HG03432 (cell line): Measurements from ENCODE around the gene ARHGAP25.

Source experiments
- ATAC-seq: cut with Tn5 transposase; IDR thresholded peaks from one replicate; pipeline ENCODE4 v1.9.1; 2021; ENCODE audit warnings: mild to moderate bottlenecking, moderate library complexity; ENCODE audit not compliant: unreplicated experiment

Gene ARHGAP25, protein sequence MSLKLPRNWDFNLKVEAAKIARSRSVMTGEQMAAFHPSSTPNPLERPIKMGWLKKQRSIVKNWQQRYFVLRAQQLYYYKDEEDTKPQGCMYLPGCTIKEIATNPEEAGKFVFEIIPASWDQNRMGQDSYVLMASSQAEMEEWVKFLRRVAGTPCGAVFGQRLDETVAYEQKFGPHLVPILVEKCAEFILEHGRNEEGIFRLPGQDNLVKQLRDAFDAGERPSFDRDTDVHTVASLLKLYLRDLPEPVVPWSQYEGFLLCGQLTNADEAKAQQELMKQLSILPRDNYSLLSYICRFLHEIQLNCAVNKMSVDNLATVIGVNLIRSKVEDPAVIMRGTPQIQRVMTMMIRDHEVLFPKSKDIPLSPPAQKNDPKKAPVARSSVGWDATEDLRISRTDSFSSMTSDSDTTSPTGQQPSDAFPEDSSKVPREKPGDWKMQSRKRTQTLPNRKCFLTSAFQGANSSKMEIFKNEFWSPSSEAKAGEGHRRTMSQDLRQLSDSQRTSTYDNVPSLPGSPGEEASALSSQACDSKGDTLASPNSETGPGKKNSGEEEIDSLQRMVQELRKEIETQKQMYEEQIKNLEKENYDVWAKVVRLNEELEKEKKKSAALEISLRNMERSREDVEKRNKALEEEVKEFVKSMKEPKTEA

DNA sequence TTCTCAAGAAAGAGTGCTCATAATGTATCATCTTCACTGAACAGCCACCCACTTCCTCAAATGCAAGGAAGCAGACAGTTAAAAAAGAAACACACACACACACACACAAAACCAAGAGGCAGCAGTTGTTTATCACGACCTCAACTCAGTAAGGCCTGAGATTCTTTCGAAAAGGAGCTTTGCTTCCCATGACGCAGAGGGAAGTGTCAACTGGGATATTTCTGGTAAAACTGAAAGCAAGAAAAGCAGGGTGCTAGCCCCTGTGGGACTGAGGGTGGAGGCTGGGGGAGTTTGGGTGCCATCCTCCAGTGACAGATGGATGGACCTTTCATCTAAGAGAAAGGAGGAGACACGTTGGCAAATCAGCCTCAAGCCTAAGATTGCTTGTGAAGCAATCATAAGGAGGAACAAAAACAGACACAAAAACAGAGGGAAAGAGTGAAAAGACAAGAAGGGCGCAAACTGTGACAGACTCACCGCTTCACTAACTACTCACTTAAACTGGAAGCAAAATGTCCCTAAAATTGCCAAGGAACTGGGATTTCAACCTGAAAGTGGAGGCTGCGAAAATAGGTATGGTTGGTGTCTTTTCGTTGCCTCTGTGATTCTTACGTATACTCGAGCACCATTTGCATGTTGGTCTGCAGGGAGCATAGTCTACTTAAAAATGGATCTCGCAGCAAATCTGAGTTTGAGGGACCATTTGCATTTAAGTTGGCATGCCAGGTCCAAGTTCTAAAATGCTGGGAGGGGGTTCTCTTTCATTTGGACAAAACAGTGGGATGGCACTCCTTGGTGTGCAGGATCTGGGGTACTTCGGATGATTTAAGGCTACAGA, at the start of gene ARHGAP25:
ARHGAP25 (plus strand) TSS at position 124 of the 838 bp plus-strand sequence; CDS start at position 513, 389 bp downstream.
- peak; percentile 65 for ATAC-seq

DNA sequence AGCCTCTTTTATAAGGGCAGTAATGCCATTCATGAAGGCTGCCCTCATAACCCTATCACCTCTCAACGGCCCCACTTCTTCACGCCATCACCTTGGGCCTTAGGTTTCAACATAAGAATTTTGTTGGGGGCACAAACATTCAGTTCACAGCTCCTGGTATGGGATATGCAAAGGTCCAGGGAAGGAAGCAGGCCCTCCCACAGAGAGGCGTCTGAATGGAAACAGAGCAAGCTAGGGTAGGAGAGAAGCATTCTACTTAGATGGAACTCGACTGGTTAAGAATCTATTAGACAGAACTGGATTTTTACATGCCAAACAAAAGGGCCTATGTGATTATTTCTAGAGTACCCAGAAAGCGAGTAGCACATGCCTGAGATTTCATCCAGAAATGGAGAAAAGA, 48.4 kb upstream of the ARHGAP25 start:
- no peak for ATAC-seq

DNA sequence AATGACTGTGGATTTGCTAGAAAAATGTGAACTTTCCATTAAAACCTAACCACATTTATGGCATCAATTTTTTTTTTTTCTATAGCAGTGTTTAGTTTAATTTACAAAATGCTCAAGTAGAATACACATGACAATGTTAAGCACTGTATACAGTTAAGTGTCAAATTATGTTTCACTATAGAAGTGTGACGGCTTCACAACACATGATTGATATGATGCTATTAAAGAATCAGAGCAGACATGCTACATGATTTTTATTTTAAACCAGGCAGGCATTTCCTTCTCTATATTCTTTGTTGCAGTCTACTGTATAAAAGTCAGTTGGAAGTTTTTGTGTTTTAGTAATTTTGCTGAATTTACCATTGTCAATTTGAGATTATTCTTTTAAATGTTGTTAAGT, 47.6 kb upstream of the ARHGAP25 start:
- no peak for ATAC-seq

DNA sequence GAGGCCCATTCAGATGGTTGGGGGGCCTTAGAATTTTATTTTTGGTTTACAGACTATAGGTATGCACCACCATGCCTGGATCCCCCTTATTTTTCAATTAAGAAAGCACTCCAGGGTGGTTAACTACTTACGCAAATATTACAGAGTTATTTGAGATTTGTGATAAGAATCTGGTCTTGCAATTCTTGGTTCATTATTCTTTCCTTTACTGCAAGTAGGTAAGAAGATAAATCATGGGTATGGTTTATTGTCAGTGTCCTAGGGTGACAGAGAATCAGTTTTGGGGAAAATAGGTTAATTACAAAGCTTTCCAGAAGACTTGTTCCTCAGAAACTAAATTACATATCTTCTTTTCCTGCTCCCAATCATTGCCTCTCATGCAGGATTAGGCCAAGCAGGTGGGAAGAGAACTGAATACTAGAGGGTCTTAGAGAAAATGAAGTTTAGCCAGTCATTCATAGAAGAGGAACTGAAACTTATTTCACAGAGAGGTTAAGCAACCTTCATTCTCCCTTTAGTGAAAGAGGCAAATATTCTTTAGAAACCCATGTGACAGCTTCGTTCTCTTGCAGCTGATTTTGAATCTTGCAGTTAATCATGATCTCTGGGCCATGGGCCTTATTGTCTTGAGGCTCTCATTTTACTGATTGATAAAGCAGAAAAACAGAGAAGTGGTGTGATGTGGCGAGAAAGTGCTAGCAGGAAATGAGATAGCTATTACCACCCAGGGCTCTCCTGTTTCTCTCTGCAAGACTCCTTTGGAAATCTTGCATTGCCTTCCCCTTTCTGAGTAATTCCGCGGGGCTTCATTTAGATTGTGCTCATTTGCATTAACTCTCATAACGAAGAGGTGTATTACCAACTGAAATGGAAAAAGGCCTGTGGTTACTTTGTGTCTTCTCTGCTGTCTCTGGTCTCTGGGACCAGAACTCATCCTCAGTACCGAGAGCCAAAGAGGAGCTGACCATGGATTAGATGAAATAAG, 44.8 kb upstream of the ARHGAP25 start:
- ATAC-seq: peak; percentile 92

DNA sequence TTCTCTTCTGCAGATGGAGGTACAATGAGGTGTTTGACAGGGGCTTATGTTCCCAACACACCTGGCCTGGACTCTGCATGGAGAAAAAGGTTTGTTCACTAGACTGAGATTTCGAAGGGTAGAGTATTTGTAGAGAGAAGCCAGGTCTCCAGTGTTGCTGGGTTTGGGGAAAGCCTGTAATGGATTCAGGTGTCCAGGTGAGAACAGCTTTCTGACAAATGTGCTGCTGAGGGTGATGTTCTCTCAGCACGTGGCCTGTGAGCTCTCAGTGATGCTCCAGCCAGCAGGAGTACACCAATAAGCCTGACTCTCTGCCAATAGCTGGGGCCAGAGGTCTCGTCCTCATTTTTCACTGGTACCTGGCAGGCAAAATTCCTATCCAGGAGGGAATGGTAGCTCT, 43.8 kb upstream of the ARHGAP25 start:
- ATAC-seq: no peak

DNA sequence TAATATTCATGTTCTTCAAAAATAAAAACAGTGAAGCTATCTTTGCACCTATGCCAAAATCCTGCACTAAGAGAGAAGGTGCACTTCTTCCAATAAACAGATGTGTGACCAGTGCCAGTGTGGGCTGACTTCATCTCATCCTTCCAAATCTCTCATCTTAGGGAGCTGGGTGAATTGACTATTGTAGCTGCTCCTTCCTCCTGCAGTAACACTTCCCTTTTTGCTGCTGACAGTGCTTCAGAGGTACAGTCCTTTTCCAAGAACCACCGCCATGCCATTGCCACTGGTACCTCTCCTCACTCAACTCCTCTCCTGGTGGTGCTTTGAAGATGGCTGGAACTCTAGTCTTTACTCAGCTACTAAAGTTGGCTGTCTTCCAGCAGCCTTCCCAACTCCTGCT, 42.1 kb upstream of the ARHGAP25 start:
- ATAC-seq: no peak

DNA sequence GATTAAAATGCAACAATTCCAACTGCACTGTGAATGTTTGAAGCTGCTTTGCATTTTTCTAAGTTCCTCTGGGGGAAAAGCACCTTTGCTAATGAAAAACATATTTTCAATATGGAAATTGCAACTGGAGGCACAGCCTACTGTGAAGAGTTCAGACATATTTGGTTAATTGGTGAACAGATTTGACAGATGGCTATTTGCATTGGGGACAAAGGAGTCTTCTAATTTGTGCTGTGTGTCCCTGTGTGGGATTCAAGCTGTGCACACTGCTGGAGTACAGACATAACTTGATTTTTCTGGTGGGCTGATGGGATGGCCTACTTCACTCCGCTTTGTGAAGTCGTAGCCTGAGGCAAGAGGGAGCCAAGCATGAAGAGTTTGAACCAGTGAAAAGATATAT, 40.7 kb upstream of the ARHGAP25 start:
- no peak for ATAC-seq

DNA sequence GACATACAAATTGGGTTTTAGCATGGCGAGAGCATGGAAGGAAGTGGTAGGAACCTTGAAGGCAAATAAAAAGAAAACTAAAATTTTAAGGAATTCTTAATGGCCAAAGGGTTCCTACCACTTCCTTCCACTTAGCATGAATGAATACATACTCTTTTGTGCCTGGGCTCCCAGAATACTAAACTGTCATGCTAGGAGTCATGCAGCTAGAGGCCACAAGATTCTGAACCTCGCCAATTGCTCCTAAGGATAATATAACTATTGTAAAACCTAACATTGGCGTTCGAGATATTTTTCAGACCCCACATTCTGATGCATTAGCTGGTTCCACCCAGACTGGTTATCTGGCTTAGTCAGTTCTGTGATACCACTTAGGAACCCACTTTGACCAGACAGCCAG, 38.6 kb upstream of the ARHGAP25 start:
- ATAC-seq: no peak

DNA sequence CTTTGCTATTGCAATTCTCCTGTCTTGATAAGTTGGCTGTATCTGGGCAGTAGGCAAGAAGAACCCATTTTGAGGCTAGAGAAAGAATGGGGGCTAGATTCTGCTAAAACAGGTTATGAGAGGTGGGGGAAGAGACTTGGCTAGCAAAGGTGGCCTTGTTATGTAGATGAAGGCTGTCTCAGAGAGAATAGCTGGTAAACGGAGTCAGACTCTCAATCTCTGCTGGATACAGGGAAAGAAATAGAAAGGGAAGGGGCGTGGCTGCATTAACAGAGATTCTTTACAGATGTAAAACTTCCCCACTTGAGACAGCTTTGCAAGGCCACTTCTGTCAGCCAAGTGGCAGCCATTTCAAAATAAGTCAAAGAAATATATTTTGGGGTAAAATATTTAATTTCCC, 38.1 kb upstream of the ARHGAP25 start:
- ATAC-seq: no peak

DNA sequence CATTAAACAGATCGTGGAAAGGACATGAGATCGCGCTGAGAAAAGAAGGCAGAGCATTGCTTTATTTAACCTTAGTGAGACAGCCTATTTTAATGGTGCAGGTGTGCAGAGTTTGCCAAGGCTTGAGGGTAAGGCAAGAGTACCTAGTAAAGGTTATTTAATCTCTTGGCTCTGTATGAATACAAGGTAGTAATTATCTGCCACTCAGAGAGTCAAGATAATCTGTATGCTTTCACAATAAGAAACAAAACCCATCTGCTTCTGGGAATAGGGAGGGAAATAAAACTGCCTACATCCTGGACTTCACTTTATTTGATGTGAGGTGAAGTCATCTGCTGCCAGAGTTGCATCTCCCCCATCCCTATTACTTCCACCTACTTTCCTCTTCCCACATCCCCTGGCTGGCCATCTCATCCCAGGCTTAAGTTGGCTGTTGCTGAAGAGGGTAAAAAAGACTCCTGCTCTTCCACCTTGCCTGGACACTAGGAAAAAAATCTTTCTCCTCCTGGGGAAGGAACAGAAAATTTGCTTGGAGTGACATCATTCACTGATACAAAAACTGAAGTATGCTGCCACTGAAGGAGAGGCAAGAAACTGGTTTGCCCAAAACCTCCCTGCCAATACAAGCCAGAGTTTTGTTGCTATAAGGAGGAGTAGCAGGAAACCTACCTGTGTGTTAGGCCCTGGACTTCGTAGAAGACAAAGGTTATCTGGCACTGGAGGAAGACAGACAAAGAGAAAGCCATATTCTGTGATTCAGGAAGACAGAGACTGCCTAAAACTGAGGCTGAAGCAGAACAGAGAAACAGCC, 35.8 kb upstream of the ARHGAP25 start:
- ATAC-seq: no peak

DNA sequence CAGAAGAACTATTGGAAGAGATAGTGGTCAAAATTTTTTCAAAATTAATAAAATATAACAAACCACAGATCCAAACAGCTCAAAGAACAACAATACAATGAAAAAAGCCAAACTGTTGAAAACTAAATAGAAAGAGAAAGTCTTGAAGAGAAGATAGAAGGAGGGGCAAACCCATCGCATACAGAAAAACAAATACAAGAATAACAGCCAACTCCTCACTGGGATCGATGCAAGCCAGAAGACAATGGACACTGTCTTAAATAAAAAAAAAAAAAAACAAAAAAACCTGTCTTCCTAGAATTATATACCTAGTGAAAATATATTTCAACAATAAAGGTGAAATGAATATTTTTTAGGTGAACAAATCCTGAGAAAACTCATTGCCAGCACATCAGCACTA, 34.1 kb upstream of the ARHGAP25 start:
- ATAC-seq: no peak

DNA sequence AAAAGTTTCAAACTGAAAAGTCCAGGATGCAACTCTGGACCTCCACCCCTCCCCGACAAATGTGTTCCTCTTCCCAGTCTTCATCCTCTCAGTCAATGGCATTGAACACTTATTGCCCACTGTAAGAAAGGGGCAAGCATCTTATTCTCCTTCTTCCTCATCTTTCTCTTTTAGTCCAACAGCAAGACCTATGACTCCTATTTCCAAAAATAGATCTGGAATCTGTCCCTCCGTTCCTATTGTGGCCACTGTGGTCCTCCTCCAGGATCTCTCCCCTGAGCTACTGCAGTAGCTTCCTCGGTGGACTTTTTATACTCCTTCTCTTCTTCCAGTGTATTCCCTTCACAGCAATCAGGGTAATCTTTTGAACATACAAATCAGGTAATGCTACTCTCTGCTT, 28.0 kb upstream of the ARHGAP25 start:
- no peak for ATAC-seq

DNA sequence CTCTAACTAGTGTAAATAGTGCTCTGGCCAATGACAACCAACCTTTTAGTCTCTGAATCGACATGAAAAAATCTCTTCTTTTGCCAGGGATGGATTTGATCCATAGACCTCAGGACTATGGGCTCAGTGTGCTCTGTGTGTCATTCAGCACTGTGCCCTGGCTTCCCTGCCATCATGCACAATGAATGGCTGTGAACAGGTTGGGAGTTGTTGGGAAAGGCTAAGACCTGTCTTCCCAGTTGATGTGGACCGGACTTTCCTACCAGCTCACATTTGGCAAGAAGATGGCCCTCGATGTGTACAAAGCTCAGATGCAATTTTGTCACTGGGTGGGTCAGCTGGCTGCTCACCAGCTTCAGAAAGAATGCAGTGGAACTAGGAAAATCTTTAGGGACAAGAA, 26.0 kb upstream of the ARHGAP25 start:
- no peak for ATAC-seq

DNA sequence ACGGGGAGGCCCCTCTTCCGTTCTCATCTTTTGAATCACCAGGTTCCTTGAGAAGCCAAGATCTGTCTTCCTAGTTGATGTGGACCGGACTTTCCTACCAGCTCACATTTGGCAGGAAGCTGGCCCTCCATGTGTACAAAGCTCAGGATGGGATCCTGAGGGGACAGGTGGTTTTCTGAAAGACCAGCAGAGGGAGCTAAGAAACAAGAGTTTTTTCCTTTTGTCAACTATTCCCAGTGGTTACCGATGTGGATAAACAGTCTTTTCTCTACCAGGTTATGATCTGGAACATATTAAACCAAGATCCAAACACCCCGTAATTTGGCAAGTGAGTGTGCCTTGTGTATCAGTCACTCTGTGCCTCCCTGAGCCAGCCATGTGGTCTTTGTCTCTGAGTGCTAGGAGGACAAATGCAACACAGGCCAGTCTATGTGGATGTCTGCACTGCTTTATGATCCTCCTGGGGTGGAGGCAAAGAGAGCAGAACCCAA, 25.1 kb upstream of the ARHGAP25 start:
- peak; percentile 54 for ATAC-seq

DNA sequence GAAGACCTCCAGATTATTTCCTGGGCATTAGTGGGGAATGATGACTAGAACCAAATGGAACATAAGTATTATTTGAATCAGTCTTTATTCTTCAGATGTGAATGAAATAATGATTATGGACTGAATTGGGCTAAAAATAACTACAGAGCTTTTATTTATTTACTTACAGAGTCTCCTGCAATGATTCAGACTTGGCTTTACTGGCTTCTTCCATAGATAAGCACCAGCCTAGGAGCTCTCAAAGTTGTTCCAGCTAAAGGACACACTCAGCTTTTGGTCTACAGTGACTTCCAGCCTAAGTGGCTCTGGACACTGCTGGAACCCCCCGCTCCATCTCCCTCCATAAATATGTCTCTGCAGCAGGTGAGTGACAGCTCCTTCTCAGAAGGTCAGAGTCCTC, 24.3 kb upstream of the ARHGAP25 start:
- ATAC-seq: no peak

DNA sequence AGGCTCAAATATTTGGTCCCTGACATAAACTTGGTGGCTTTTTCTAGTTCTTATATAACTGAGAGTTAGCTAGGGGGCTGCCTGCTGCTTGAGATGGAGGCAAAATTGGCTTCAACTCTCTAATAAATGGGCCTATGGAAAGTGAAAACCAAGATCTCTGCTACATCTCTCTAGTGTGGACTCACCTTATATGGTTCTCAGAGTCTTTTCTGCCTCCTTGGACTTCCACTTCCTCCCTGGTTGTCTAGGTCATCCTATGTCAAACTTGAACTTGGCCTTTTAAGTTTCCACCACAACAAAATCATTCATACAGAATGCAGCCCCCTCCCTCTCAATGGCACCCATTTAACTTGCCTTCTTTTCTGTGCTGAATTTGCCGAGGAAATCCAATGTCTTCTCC, 23.9 kb upstream of the ARHGAP25 start:
- ATAC-seq: no peak

DNA sequence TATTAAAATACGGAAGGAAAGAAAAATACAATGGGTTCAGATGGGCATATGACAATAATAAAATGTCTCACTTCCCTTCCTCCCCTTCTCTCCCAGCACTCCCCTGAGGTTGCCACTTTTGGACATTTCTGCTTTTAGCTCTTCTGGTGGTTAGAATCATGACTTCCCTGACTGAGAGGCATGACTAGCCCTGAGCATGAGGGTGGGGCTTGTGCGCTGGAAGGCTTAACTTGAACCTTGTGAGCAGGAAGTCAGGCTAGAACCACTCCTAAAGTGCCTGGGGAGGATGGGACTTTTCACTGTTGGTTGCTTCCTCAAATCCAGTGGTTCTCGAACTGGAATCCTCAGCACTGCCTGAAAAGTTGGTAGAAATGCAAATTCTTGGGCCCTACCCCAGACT, 19.7 kb upstream of the ARHGAP25 start:
- ATAC-seq: peak; percentile 83

DNA sequence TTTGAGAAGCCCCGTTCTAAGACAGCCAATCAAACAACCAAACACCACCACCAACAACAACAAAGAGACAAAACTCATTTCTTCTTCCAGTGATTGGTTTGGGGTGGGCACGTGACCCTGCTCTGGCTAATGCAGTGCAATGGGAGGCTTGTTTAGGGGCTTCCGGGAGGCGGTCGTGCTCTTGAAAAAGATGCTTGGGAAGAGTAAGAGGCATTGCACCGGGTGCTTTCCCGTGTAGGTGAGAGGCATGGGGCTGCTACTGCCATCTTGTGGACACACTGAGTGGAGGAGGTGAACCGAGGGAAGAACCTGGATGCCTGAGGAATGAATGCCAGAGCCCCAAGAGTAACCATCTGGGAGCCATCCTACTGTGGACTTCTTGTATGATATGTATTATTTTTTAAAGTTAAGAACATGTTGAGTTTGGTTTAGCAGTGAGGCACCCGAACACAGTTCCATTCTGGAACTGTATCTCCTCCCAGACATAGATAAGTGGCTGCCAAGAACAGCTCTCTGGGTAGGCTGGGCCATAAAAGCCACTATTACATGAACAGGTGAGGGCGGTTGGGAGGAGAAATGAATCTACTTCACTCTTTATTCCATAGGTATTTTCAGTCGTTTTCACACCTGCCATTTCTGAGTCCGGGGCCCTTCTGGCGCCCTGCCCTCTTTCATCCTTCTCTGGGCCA, 19.1 kb upstream of the ARHGAP25 start:
- peak; percentile 67 for ATAC-seq
